Measurements from ENCODE around the gene ATP5F1D. TPM values are rescaled to one million over a fixed set of nuclear protein-coding genes. Genes with fewer than 3 reads are reported as not detected.

ATP5F1D gene
- total and polyA plus RNA-seq, 2 of the 13 experiments (the other 11 are each of a cell fraction or from before 2014, with no cell fraction given) = 39.4 to 78.7 TPM

DNA sequence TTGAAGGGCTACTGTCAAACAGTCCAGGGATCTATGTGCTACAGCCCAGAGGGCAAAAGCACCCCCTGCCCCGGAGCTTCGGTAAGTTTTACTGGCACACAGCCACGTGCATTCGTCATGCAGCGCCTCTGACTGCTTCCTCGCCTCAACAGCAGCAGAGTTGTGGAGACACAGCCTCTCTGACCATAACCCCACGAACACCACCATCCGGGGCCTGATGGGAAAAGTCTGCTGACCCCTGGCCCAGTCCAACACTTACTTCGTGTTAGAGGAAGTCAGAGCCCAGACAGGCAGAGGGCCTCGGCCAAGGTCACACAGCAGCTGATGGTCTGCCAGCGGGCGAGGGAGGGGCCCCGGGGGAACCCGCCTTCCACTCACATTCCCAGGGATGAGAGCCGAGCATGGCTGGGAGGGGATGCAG lies 8.9 kb upstream of the ATP5F1D start (continued):
- TF ChIP-seq PATZ1 (CRISPR knock-in tag; IDR thresholded peaks at IDR 0.05) = peak; percentile 74
- no peak for TF ChIP-seq ZFP37 (CRISPR knock-in tag; IDR thresholded peaks at IDR 0.05; ENCODE audit: borderline replicate concordance)
- no peak for TF ChIP-seq CENPX (CRISPR knock-in tag; IDR thresholded peaks at IDR 0.05)
- TF ChIP-seq RXRA (CRISPR knock-in tag; IDR thresholded peaks at IDR 0.05) = peak; percentile 68; the same call in 1 of the 2 replicates
- TF ChIP-seq EZH2 (conservative IDR thresholded peaks at IDR 0.05; ENCODE audit: low read depth, low read length) = no peak
- no peak for TF ChIP-seq ZNF367 (CRISPR knock-in tag; IDR thresholded peaks at IDR 0.05; ENCODE audit: borderline replicate concordance)
- TF ChIP-seq TARDBP (CRISPR knock-in tag; IDR thresholded peaks at IDR 0.05) = 0 out of 2 replicates have a peak, but pooled peaks have one; percentile 20
- no peak for TF ChIP-seq ZNF883 (CRISPR knock-in tag; IDR thresholded peaks at IDR 0.05; ENCODE audit: not compliant biosample characterization)
- TF ChIP-seq SALL1 (CRISPR knock-in tag; IDR thresholded peaks at IDR 0.05) = peak; percentile 27
- TF ChIP-seq, protein P1, sequence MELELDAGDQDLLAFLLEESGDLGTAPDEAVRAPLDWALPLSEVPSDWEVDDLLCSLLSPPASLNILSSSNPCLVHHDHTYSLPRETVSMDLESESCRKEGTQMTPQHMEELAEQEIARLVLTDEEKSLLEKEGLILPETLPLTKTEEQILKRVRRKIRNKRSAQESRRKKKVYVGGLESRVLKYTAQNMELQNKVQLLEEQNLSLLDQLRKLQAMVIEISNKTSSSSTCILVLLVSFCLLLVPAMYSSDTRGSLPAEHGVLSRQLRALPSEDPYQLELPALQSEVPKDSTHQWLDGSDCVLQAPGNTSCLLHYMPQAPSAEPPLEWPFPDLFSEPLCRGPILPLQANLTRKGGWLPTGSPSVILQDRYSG (CRISPR knock-in tag; IDR thresholded peaks at IDR 0.05) = no peak
- TF ChIP-seq ZNF12 (CRISPR knock-in tag; IDR thresholded peaks at IDR 0.05) = no peak
- TF ChIP-seq ZNF512 (CRISPR knock-in tag; IDR thresholded peaks at IDR 0.05) = no peak
- TF ChIP-seq RBM22 (optimal IDR thresholded peaks at IDR 0.05; ENCODE audit: low read length) = no peak
- TF ChIP-seq, protein P2, sequence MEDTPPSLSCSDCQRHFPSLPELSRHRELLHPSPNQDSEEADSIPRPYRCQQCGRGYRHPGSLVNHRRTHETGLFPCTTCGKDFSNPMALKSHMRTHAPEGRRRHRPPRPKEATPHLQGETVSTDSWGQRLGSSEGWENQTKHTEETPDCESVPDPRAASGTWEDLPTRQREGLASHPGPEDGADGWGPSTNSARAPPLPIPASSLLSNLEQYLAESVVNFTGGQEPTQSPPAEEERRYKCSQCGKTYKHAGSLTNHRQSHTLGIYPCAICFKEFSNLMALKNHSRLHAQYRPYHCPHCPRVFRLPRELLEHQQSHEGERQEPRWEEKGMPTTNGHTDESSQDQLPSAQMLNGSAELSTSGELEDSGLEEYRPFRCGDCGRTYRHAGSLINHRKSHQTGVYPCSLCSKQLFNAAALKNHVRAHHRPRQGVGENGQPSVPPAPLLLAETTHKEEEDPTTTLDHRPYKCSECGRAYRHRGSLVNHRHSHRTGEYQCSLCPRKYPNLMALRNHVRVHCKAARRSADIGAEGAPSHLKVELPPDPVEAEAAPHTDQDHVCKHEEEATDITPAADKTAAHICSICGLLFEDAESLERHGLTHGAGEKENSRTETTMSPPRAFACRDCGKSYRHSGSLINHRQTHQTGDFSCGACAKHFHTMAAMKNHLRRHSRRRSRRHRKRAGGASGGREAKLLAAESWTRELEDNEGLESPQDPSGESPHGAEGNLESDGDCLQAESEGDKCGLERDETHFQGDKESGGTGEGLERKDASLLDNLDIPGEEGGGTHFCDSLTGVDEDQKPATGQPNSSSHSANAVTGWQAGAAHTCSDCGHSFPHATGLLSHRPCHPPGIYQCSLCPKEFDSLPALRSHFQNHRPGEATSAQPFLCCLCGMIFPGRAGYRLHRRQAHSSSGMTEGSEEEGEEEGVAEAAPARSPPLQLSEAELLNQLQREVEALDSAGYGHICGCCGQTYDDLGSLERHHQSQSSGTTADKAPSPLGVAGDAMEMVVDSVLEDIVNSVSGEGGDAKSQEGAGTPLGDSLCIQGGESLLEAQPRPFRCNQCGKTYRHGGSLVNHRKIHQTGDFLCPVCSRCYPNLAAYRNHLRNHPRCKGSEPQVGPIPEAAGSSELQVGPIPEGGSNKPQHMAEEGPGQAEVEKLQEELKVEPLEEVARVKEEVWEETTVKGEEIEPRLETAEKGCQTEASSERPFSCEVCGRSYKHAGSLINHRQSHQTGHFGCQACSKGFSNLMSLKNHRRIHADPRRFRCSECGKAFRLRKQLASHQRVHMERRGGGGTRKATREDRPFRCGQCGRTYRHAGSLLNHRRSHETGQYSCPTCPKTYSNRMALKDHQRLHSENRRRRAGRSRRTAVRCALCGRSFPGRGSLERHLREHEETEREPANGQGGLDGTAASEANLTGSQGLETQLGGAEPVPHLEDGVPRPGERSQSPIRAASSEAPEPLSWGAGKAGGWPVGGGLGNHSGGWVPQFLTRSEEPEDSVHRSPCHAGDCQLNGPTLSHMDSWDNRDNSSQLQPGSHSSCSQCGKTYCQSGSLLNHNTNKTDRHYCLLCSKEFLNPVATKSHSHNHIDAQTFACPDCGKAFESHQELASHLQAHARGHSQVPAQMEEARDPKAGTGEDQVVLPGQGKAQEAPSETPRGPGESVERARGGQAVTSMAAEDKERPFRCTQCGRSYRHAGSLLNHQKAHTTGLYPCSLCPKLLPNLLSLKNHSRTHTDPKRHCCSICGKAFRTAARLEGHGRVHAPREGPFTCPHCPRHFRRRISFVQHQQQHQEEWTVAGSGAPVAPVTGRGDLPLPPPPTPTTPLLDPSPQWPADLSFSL (CRISPR knock-in tag; IDR thresholded peaks at IDR 0.05) = no peak
- TF ChIP-seq SIX4 (CRISPR knock-in tag; IDR thresholded peaks at IDR 0.05) = no peak
- TF ChIP-seq TGIF2 (CRISPR knock-in tag; IDR thresholded peaks at IDR 0.05) = no peak
- 0 out of 2 replicates have a peak, but pooled peaks have one; percentile 29 for TF ChIP-seq ZNF143 (CRISPR knock-in tag; IDR thresholded peaks at IDR 0.05)
- TF ChIP-seq RFXAP (CRISPR knock-in tag; IDR thresholded peaks at IDR 0.05; ENCODE audit: borderline replicate concordance) = no peak
- TF ChIP-seq NR2F6 (IDR thresholded peaks at IDR 0.05) = peak; percentile 24; the same call in 1 of the 2 replicates
- 0 out of 2 replicates have a peak, but pooled peaks have one; percentile 29 for TF ChIP-seq NR2F6 (CRISPR knock-in tag; IDR thresholded peaks at IDR 0.05)
- no peak for TF ChIP-seq DDIT3 (CRISPR knock-in tag; IDR thresholded peaks at IDR 0.05)

Measured in HepG2 (cell line).